Sigmoid colon (tissue), 7 donors: Measurements from ENCODE around the gene SELENOS. TPM values are rescaled to one million over a fixed set of nuclear protein-coding genes. Genes with fewer than 3 reads are reported as not detected.
A peak's percentile ranks its signal among the peaks of the same experiment; 100 is the strongest.

Experiments used
- DNase-seq: peaks from one replicate; pipeline ENCODE4 v3.0.0-alpha.2; 2019
- H3K27ac ChIP-seq, 4 donors: fragments of 200-600 bp; sonication (generic); one replicate each; pipeline ENCODE4 v1.5.1; 2016 to 2019; ENCODE audit warnings: mild to moderate bottlenecking in 1 of 4
- H3K27me3 ChIP-seq, 3 donors: fragments of 200-600 bp; sonication (generic); one replicate each; pipeline ENCODE4 v1.5.1; 2019; ENCODE audit warnings: mild to moderate bottlenecking in 1 of 3
- H3K36me3 ChIP-seq, 4 donors: fragments of 200-600 bp; sonication (generic); one replicate each; pipeline ENCODE4 v1.5.1; 2016 to 2019
- H3K4me1 ChIP-seq, 4 donors: fragments of 200-600 bp; sonication (generic); one replicate each; pipeline ENCODE4 v1.5.1; 2017 to 2019
- H3K4me3 ChIP-seq, 4 donors: fragments of 200-600 bp; sonication (generic); one replicate each; pipeline ENCODE4 v1.5.1; 2017 to 2019; ENCODE audit warnings: mild to moderate bottlenecking in 2 of 4, moderate library complexity in 1 of 4
- H3K9me3 ChIP-seq, 4 donors: fragments of 200-600 bp in 3 of 4; sonication (generic) in 3 of 4; one replicate each; pipeline versions ENCODE4 v1.5.1 to v1.6.1; 2013 to 2019
- CTCF ChIP-seq, 4 experiments: fragments of 450-650 bp in 3 of 4; fragments of 200-600 bp in 1 of 4; IDR thresholded peaks; one replicate each; pipeline ENCODE4 v1.5.1; 2016 to 2019; ENCODE audit warnings: antibody characterized with exemption in 4 of 4, mild to moderate bottlenecking in 3 of 4, moderate library complexity in 2 of 4
- EP300 ChIP-seq, 4 donors: sonication (generic); formaldehyde crosslinking; IDR thresholded peaks; one replicate each; pipeline ENCODE4 v1.6.1; 2017; ENCODE audit warnings: antibody characterized with exemption in 4 of 4
- POLR2A ChIP-seq, 2 donors: fragments of 450-650 bp; IDR thresholded peaks; one replicate each; pipeline ENCODE4 v1.6.1; 2016; ENCODE audit warnings: antibody characterized with exemption in 2 of 2, mild to moderate bottlenecking in 2 of 2, moderate library complexity in 2 of 2
- POLR2AphosphoS5 ChIP-seq, 4 donors: sonication (generic); formaldehyde crosslinking; IDR thresholded peaks; one replicate each; pipeline ENCODE4 v1.6.1; 2017; ENCODE audit warnings: antibody characterized with exemption in 4 of 4
- WGBS, 2 donors: extraction: QIAGEN DNeasy Blood & Tissue Kit; methylation state at CpG; one replicate each; pipeline ENCODE4 v1.1.7; 2013; 5-methylcytosine and 5-hydroxymethylcytosine counted together
- intact Hi-C: fragments of 100-400 bp; cut with DNase I; formaldehyde crosslinking; loops from one replicate; pipeline ENCODE4 v1.15.1; 2023
- polyA plus RNA-seq, 3 donors: library from polyadenylated mRNA; stranded (reverse); fragments of 200-250 nt; gene quantifications; one replicate each; pipeline ENCODE4 v1.2.3, GENCODE V29; 2013
- total RNA-seq, 4 donors: library from RNA; depleted of rRNA; stranded (reverse); fragments of >200 nt; gene quantifications; one replicate each; pipeline ENCODE4 v1.1.0, GENCODE V29; 2016
- donor health status: healthy with polysubstance abuse.
- donor health status: Bipolar disorder and iron deficiency.
- donor health status: healthy.

Gene SELENOS
- total and polyA plus RNA-seq, 7 donors: 39.3 to 127 (median 55.9) TPM

GRCh38 chr15:101303408-101303807 is 26.1 kb upstream of the SELENOS start:
- Histone ChIP-seq H3K36me3 (no peaks in the 10 kb centered on the region), H3K4me3 (no peak overlapping the region), H3K4me1 (no peaks in the 10 kb centered on the region), H3K9me3 (no peaks in the 10 kb centered on the region), H3K27me3 (peaks cover 0 to 3% (median 0%) of the 10 kb centered on the region in 3 donors), H3K27ac (no peak overlapping the region)
- WGBS, 2 donors: 75 to 90% methylated on average over 4 of the region's 4 CpGs
- intact Hi-C loops: loop anchor here (5.0 kb wide), 1 partner anchor 199 kb away; no protein-coding TSS in a partner anchor
- no peak for DNase-seq
- TF ChIP-seq CTCF (IDR thresholded peaks at IDR 0.05) (no peak), POLR2AphosphoS5 (IDR thresholded peaks at IDR 0.05) (no peak), EP300 (IDR thresholded peaks at IDR 0.05) (no peak), POLR2A (IDR thresholded peaks at IDR 0.05) (no peak)

GRCh38 chr15:101296418-101297405 is 19.4 kb upstream of the SELENOS start:
- intact Hi-C loops: no loop called here
- DNase-seq: no peak
- no peaks in the 10 kb centered on the region for H3K27me3 ChIP-seq
- TF ChIP-seq POLR2AphosphoS5 (IDR thresholded peaks at IDR 0.05) (no peak), POLR2A (IDR thresholded peaks at IDR 0.05) (no peak), EP300 (IDR thresholded peaks at IDR 0.05) (no peak), CTCF (IDR thresholded peaks at IDR 0.05) (no peak)
- peaks cover 0 to 1% (median 0%) of the 10 kb centered on the region in 4 donors for H3K36me3 ChIP-seq
- H3K27ac ChIP-seq: peak overlapping the region in 1 of 4 donors; percentile 95
- WGBS, 2 donors: 67 to 85% methylated on average over 9 of the region's 9 CpGs
- peak overlapping the region in 1 of 4 donors; percentile 86 for H3K4me3 ChIP-seq
- H3K9me3 ChIP-seq: no peaks in the 10 kb centered on the region
- peaks cover 0 to 38% (median 30%) of the 10 kb centered on the region in 4 donors for H3K4me1 ChIP-seq

GRCh38 chr15:101295607-101296161 is 18.4 kb upstream of the SELENOS start:
- H3K36me3 ChIP-seq: peaks cover 0 to 6% (median 0%) of the 10 kb centered on the region in 4 donors
- no peaks in the 10 kb centered on the region for H3K9me3 ChIP-seq
- H3K27ac ChIP-seq: peak overlapping the region; percentile 90 to 95 (median 94)
- no peak for DNase-seq
- intact Hi-C loops: loop anchor here (2.0 kb wide), 2 partner anchors 19 to 357 kb away; partner anchors contain the start of genes SELENOS and TM2D3
- no peaks in the 10 kb centered on the region for H3K27me3 ChIP-seq
- no peak for TF ChIP-seq CTCF (IDR thresholded peaks at IDR 0.05)
- TF ChIP-seq POLR2AphosphoS5 (IDR thresholded peaks at IDR 0.05): no peak
- no peak for TF ChIP-seq POLR2A (IDR thresholded peaks at IDR 0.05)
- TF ChIP-seq EP300 (IDR thresholded peaks at IDR 0.05): no peak
- H3K4me1 ChIP-seq: peaks cover 0 to 39% (median 32%) of the 10 kb centered on the region in 4 donors
- H3K4me3 ChIP-seq: peak overlapping the region; percentile 67 to 91 (median 80)
- WGBS, 2 donors: 1 to 2% methylated on average over 20 of the region's 20 CpGs

- WGBS, 2 donors: 0% methylated on average over 87 of the region's 87 CpGs
- intact Hi-C loops: loop anchor here (2.0 kb wide), 2 partner anchors 18 to 358 kb away; partner anchors contain the start of genes SELENOS and TM2D3
- Histone ChIP-seq H3K4me3 (peak within 1 kb of the TSS; percentile 67 to 91 (median 80)), H3K36me3 (peaks cover 0 to 7% (median 0%) of the 10 kb centered on the region in 4 donors), H3K27me3 (no peaks in the 10 kb centered on the region), H3K9me3 (no peaks in the 10 kb centered on the region), H3K27ac (peak within 1 kb of the TSS; percentile 90 to 95 (median 94)), H3K4me1 (peaks cover 0 to 39% (median 32%) of the 10 kb centered on the region in 4 donors)
- DNase-seq: peak; percentile 99
- TF ChIP-seq POLR2A (IDR thresholded peaks at IDR 0.05) (peak; percentile 62 to 72), POLR2AphosphoS5 (IDR thresholded peaks at IDR 0.05) (peak; percentile 79 to 96 (median 94)), EP300 (IDR thresholded peaks at IDR 0.05) (no peak)
These were observed 17.7 kb upstream of the SELENOS start, which contains the start of gene SNRPA1 for GRCh38 chr15:101294731-101295606. Gene SNRPA1 (minus strand): TSS chr15:101295248. CDS start chr15:101295178, 70 bp downstream.
